Kidney epithelial cell (primary cell): ENCODE measurements around the gene PBXIP1. TPM values are rescaled to one million over a fixed set of nuclear protein-coding genes. Genes with fewer than 3 reads are reported as not detected.
"Not testable (repeated sequence)": the region's sequence is repeated elsewhere in the genome, so short reads cannot be mapped to it uniquely, and the experiment has no call there.

ENCODE experiments used
- DNase-seq: peaks from one replicate; pipeline ENCODE4 v3.0.0-alpha.2; 2010; ENCODE audit warnings: low read depth
- H3K27me3 ChIP-seq: 2 replicates; pipeline ENCODE4 v1.6.0; 2011; ENCODE audit warnings: low read length; ENCODE audit not compliant: control insufficient read depth, insufficient read depth
- H3K36me3 ChIP-seq: 2 replicates; pipeline ENCODE4 v1.5.1; 2011; ENCODE audit warnings: low read length; ENCODE audit not compliant: control insufficient read depth, insufficient read depth
- H3K4me3 ChIP-seq: 2 replicates; pipeline ENCODE4 v1.5.1; 2011; ENCODE audit warnings: low read depth, mild to moderate bottlenecking, control low read depth, low read length
- total RNA-seq: library from RNA; depleted of rRNA; stranded (reverse); fragments of >200 nt; gene quantifications from 2 replicates; pipeline ENCODE4 v1.2.3, GENCODE V29; 2015
- TF ChIP-seq, protein P1 (sequence below): IDR thresholded peaks from 2 replicates; pipeline ENCODE4 v1.5.1; 2011; ENCODE audit warnings: mild to moderate bottlenecking, moderate library complexity, low read length, control low read depth, inconsistent platforms; ENCODE audit not compliant: insufficient read depth, poor library complexity, severe bottlenecking

Gene PBXIP1
- total RNA-seq, 1 donor from 2014 or later = 102 TPM

DNA sequence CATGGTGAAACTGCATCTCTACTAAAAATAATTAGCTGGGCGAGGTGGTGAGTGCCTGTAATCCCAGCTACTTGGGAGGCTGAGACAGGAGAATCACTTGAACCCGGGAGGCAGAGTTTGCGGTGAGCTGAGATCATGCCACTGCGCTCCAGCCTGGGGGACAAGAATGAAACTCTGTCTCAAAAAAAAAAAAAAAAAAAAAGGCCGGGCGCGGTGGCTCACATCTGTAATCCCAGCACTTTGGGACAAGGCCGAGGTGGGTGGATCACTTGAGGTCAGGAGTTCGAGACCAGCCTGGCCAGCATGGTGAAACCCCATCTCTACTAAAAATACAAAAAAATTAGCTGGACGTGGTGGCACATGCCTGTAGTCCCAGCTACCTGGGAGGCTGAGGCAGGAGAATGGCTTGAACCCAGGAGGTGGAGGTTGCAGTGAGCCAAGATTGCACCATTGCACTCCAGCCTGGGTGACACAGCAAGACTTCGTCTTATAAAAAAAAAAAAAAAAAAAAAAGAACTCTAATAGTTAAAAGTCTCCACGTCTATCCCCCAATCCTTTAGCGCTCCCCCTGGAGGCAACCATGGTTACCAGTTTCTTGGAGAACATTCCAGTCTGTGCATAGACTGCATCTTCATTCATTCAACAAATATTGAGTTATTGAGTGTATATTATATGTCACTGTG, 39.5 kb upstream of the PBXIP1 start:
- H3K36me3 ChIP-seq, H3K27me3 ChIP-seq, DNase-seq, H3K4me3 ChIP-seq: not testable (repeated sequence)
- TF ChIP-seq, protein P1, sequence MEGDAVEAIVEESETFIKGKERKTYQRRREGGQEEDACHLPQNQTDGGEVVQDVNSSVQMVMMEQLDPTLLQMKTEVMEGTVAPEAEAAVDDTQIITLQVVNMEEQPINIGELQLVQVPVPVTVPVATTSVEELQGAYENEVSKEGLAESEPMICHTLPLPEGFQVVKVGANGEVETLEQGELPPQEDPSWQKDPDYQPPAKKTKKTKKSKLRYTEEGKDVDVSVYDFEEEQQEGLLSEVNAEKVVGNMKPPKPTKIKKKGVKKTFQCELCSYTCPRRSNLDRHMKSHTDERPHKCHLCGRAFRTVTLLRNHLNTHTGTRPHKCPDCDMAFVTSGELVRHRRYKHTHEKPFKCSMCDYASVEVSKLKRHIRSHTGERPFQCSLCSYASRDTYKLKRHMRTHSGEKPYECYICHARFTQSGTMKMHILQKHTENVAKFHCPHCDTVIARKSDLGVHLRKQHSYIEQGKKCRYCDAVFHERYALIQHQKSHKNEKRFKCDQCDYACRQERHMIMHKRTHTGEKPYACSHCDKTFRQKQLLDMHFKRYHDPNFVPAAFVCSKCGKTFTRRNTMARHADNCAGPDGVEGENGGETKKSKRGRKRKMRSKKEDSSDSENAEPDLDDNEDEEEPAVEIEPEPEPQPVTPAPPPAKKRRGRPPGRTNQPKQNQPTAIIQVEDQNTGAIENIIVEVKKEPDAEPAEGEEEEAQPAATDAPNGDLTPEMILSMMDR = peak; percentile 45

DNA sequence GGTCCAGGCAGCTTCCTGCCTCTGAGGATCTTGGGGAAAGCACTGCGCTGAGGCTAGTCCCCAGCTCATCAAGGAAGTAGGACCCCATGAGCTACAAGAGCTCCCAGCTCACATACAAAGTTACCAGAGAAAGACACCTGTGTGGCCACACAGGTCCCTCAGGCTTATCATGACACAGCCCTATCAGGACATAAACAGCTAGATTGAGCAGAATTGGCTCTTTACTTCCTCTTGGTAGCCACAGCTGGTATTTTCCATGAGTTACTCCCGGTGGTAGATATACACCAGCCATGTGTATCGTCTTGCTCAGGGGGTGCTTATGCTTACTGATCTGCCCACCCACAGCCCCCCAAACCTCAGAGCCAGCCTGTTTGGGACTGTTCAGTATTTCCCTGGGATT, 38.7 kb upstream of the PBXIP1 start:
- DNase-seq = no peak
- H3K4me3 ChIP-seq = no peak overlapping the region
- no peaks in the 10 kb centered on the region for H3K27me3 ChIP-seq
- H3K36me3 ChIP-seq = no peaks in the 10 kb centered on the region
- TF ChIP-seq, protein P1 = no peak

DNA sequence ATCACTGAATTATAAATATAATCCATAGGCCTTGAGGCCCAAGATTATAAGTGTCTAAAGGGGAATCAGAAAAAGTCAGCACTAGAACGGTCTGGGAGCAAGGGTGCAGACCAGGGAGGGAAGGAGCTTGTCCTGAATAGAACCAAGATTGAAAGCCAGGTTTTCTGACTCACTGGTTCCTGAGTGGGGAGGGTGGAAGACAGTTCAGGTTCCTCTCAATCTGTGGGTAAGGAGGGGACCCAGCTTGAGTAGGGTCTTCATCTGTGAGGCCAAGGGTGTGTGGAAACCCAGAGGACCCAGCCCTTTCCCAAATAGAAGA, 38.3 kb upstream of the PBXIP1 start:
- TF ChIP-seq, protein P1 = no peak
- Histone ChIP-seq H3K36me3 (no peaks in the 10 kb centered on the region), H3K27me3 (no peaks in the 10 kb centered on the region), H3K4me3 (no peak overlapping the region)
- DNase-seq = no peak

DNA sequence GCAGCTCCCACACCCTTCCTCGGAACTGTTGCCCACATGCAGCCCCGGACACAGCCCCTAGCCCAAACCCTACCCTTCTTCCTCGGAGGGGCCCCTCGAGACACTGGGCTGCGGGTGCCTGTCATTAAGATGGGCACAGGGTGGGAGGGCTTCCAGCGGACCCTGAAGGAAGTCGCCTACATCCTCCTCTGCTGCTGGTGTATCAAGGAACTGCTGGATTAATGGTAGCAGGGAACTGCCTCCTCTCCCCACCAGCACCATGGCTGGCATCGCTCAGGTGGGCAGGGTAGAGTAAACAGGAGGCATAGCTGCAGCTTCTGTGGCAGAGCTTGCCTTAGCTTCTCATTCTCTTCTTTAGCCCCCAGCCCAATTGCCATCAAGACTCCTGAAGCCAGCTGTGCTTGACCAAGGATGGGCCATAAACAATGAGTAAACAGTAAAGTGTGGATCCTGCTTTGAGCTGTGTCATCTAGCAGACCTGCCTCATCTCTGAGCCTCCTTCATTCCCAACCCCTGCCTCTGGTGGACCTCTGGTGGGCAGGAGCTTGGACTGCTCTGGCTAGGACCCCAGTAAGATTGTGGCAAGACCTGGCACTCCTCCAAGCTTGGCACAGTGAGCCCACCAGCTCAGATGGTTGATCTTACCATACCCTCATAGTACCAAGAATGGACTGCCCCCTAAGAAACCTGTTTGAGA, 37.8 kb upstream of the PBXIP1 start, which contains the start of gene LENEP:
Gene LENEP (plus strand): TSS at position 15 of the 697 bp plus-strand sequence. CDS start 22 bp downstream, at position 37.
- no peak for DNase-seq
- Histone ChIP-seq H3K4me3 (no peak within 1 kb of the TSS), H3K27me3 (no peaks in the 10 kb centered on the region), H3K36me3 (no peaks in the 10 kb centered on the region)
- TF ChIP-seq, protein P1 = no peak

DNA sequence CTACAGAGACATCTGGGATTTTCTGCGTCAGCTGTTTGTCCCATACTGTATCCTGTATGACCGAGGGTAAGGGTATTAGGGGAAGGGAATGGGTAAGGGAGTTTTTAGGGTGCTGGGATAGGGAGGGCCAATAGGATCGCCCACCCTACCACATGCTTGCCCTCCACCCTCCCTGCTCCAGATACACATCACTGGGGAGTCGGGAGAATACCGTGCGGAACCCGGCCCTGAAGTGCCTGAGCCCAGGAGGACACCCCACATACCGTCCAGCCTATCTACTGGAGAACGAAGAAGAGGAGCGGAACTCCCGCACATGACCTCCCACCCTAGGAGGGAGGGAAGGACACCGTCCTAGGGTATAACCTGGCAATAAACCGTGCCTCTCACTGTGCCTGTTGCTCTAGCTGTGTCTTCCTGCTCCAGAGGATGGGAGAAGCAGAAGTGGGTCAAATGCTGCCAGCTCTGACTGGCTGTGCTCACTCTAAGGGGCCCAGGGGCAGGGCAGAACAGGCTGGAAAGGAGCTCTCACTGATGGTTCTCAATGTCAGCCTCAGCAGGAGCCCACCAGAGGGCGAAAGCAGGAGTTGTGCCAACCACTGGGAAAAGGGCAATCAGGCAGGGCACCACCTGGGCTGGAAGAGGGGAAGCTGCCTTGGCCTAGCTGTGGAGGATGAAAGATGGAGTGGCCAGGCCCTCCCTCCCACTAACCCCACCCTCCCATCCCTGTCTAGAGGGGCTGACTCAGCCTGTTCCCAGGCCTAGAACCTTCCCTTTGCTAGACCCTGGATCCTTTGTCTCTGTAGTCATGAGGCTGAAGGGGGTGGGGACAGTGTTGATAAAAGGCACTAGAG, 37.0 kb upstream of the PBXIP1 start:
- TF ChIP-seq, protein P1 = peak; percentile 36
- no peaks in the 10 kb centered on the region for H3K27me3 ChIP-seq
- H3K36me3 ChIP-seq = peaks cover under 1% of the 10 kb centered on the region
- H3K4me3 ChIP-seq = no peak overlapping the region
- no peak for DNase-seq
